Fibroblast of lung (primary cell): ENCODE results near the gene BORCS6.

Source experiments
- EZH2 ChIP-seq: IDR thresholded peaks from 2 replicates; pipeline ENCODE4 v1.5.1; 2012; ENCODE audit warnings: low read length, control low read depth, mild to moderate bottlenecking; ENCODE audit errors: missing control alignments
- TF ChIP-seq, protein P1 (sequence below), 2 donors: IDR thresholded peaks in 1 of 2; conservative IDR thresholded peaks in 1 of 2; 1 replicate in 1 of 2; 2 replicates in 1 of 2; pipeline ENCODE4 v1.5.1; 2011 to 2012; ENCODE audit warnings: low read length in 2 of 2, control low read depth in 1 of 2, inconsistent platforms in 1 of 2, low read depth in 1 of 2, mild to moderate bottlenecking in 1 of 2

DNA sequence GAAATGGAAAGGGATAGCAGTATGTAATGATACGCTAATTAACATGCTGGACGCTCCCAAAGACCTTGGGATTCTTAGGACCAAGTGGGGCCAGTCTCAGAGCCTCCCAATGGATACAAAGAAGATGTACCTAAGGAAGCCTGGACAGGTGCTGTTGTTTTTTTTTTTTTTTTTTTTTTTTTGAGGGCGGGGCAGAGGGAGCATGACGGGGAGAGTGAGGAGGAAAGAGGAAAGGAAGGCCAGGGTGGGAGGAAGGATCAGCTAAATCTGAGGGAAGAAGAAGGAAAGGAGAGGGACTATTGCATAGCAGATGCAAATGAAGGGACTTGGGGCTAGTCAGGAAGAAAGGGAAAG, 29.8 kb downstream of the BORCS6 start:
- TF ChIP-seq, protein P1, sequence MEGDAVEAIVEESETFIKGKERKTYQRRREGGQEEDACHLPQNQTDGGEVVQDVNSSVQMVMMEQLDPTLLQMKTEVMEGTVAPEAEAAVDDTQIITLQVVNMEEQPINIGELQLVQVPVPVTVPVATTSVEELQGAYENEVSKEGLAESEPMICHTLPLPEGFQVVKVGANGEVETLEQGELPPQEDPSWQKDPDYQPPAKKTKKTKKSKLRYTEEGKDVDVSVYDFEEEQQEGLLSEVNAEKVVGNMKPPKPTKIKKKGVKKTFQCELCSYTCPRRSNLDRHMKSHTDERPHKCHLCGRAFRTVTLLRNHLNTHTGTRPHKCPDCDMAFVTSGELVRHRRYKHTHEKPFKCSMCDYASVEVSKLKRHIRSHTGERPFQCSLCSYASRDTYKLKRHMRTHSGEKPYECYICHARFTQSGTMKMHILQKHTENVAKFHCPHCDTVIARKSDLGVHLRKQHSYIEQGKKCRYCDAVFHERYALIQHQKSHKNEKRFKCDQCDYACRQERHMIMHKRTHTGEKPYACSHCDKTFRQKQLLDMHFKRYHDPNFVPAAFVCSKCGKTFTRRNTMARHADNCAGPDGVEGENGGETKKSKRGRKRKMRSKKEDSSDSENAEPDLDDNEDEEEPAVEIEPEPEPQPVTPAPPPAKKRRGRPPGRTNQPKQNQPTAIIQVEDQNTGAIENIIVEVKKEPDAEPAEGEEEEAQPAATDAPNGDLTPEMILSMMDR (conservative IDR thresholded peaks at IDR 0.05 in 1 of 2, IDR thresholded peaks at IDR 0.05 in 1 of 2; ENCODE audit: low read depth in 1 of 2, low read length in 2 of 2), result no peak
- no peak for TF ChIP-seq EZH2
